Measurements from ENCODE around the gene HIF1A. TPM values are rescaled to one million over a fixed set of nuclear protein-coding genes. Genes with fewer than 3 reads are reported as not detected.
A peak's percentile ranks its signal among the peaks of the same experiment; 100 is the strongest.

Gene HIF1A
- total and polyA plus RNA-seq, 2 of the 8 experiments (the other 6 are each of a cell fraction or from before 2014, with no cell fraction given), result 54.8 to 175 TPM

- no peak for TF ChIP-seq JUN (IDR thresholded peaks at IDR 0.05; ENCODE audit: low read depth, low read length)
- no peak for TF ChIP-seq BCL11A (IDR thresholded peaks at IDR 0.05; ENCODE audit: low read depth in 2 of 2, low read length in 2 of 2)
- TF ChIP-seq BACH1 (IDR thresholded peaks at IDR 0.05; ENCODE audit: low read length), result no peak
- no peak for TF ChIP-seq CBX8 (IDR thresholded peaks at IDR 0.05; ENCODE audit: borderline replicate concordance, low read depth, low read length)
- TF ChIP-seq NANOG (IDR thresholded peaks at IDR 0.05; ENCODE audit: insufficient read depth, low read depth, low read length, poor library complexity, severe bottlenecking), result no peak
- no peak for TF ChIP-seq GTF2F1 (IDR thresholded peaks at IDR 0.05; ENCODE audit: borderline replicate concordance, low read depth, low read length)
- no peak for TF ChIP-seq SIX5 (IDR thresholded peaks at IDR 0.05; ENCODE audit: low read depth, low read length)
- TF ChIP-seq CTBP2 (IDR thresholded peaks at IDR 0.05; ENCODE audit: borderline replicate concordance, insufficient read depth, insufficient read length, low read length), result no peak
- TF ChIP-seq MAFK (IDR thresholded peaks at IDR 0.05; ENCODE audit: low read depth, low read length), result no peak
- no peak for TF ChIP-seq EGR1 (IDR thresholded peaks at IDR 0.05; ENCODE audit: borderline replicate concordance, low read depth, low read length)
- TF ChIP-seq KDM1A (IDR thresholded peaks at IDR 0.05; ENCODE audit: borderline replicate concordance, low read length), result no peak
- TF ChIP-seq SRF (IDR thresholded peaks at IDR 0.05; ENCODE audit: low read depth, low read length), result no peak
- TF ChIP-seq EP300 (IDR thresholded peaks at IDR 0.05; ENCODE audit: borderline replicate concordance in 1 of 2, low read depth in 2 of 2, low read length in 2 of 2), result no peak
- 0 out of 2 replicates have a peak, but pooled peaks have one; percentile 25 for TF ChIP-seq SP1 (IDR thresholded peaks at IDR 0.05; ENCODE audit: low read depth, low read length)
- no peak for TF ChIP-seq CHD2 (IDR thresholded peaks at IDR 0.05; ENCODE audit: low read length)
- no peak for TF ChIP-seq YY1 (IDR thresholded peaks at IDR 0.05; ENCODE audit: low read depth, low read length)
- peak; percentile 87 for TF ChIP-seq MAX (IDR thresholded peaks at IDR 0.05)
- TF ChIP-seq SIRT6 (IDR thresholded peaks at IDR 0.05; ENCODE audit: low read length), result no peak
- peak in 1 of 2 experiments; percentile 76; a peak in 1 of 4 replicates for TF ChIP-seq SIN3A (conservative IDR thresholded peaks at IDR 0.05 in 1 of 2, IDR thresholded peaks at IDR 0.05 in 1 of 2; ENCODE audit: low read depth in 1 of 2, low read length in 2 of 2)
- TF ChIP-seq CEBPB (IDR thresholded peaks at IDR 0.05; ENCODE audit: low read depth, low read length), result no peak
- TF ChIP-seq TCF12 (IDR thresholded peaks at IDR 0.05; ENCODE audit: low read depth, low read length), result no peak
- peak in 1 of 2 experiments; percentile 21; a peak in 1 of 4 replicates for TF ChIP-seq HDAC2 (IDR thresholded peaks at IDR 0.05; ENCODE audit: borderline replicate concordance in 1 of 2, low read depth in 2 of 2, low read length in 2 of 2)
- peak; percentile 83 for TF ChIP-seq TAF1 (IDR thresholded peaks at IDR 0.05; ENCODE audit: low read depth, low read length)
- TF ChIP-seq TAF7 (optimal IDR thresholded peaks at IDR 0.05; ENCODE audit: borderline replicate concordance, low read depth, low read length), result peak; percentile 17
Observed at GRCh38 chr14:61761959-61762786, 66.9 kb downstream of the HIF1A start, which contains the start of gene SNAPC1 (continued).
